OCI-LY3 (cell line): ENCODE results near the gene MGST2.
"Not testable (repeated sequence)": the region's sequence is repeated elsewhere in the genome, so short reads cannot be mapped to it uniquely, and the experiment has no call there.

ENCODE experiments used
- H2AFZ ChIP-seq: fragments of 200-600, 300-600 bp; shearing (Covaris generic); 2 replicates; pipeline ENCODE4 v1.6.0; 2014; ENCODE audit warnings: antibody characterized with exemption, low read depth, low read length
- H3K27ac ChIP-seq: fragments of 200-600, 300-600 bp; sonication (generic); 2 replicates; pipeline ENCODE4 v1.5.1; 2014; ENCODE audit warnings: mild to moderate bottlenecking, low read length, moderate library complexity, mixed read lengths
- H3K27me3 ChIP-seq: fragments of 200-600, 300-600 bp; sonication (generic); 2 replicates; pipeline ENCODE4 v1.6.1; 2014; ENCODE audit warnings: low read depth, low read length, mixed read lengths
- H3K36me3 ChIP-seq: fragments of 200-600, 300-600 bp; sonication (generic); replicated peaks from 2 replicates; pipeline ENCODE3; 2014; ENCODE audit warnings: low read depth, low read length, mixed read lengths
- H3K4me1 ChIP-seq: fragments of 300-600, 200-600 bp; sonication (generic); 2 replicates; pipeline ENCODE4 v1.6.1; 2014; ENCODE audit warnings: low read length, mixed read lengths
- H3K4me2 ChIP-seq: fragments of 200-600, 300-600 bp; sonication (generic); 2 replicates; pipeline ENCODE4 v1.6.1; 2014; ENCODE audit warnings: low read length, mixed read lengths
- H3K4me3 ChIP-seq: fragments of 300-600, 200-600 bp; sonication (generic); 2 replicates; pipeline ENCODE4 v1.5.1; 2014; ENCODE audit warnings: antibody characterized with exemption, mild to moderate bottlenecking, low read length, moderate library complexity
- H3K79me2 ChIP-seq: fragments of 300-600, 200-600 bp; shearing (Covaris generic); 2 replicates; pipeline ENCODE4 v1.6.1; 2014; ENCODE audit warnings: mild to moderate bottlenecking, low read length, mixed read lengths
- H3K9ac ChIP-seq: fragments of 300-600, 200-600 bp; shearing (Covaris generic); 2 replicates; pipeline ENCODE4 v1.6.0; 2014; ENCODE audit warnings: mild to moderate bottlenecking, low read length, moderate library complexity
- H3K9me3 ChIP-seq: fragments of 200-600, 300-600 bp; shearing (Covaris generic); 2 replicates; pipeline ENCODE4 v1.6.1; 2014; ENCODE audit warnings: low read length, mixed read lengths; ENCODE audit not compliant: insufficient read depth
- H4K20me1 ChIP-seq: fragments of 200-600, 300-600 bp; sonication (generic); 2 replicates; pipeline ENCODE4 v1.6.1; 2016; ENCODE audit warnings: low read length, mixed read lengths; ENCODE audit not compliant: insufficient read depth
- CTCF ChIP-seq: fragments of 200-600, 300-600 bp; sonication (generic); IDR thresholded peaks from 2 replicates; pipeline ENCODE4 v1.5.1; 2014; ENCODE audit warnings: antibody characterized with exemption, low read length, low read depth
- EZH2phosphoT487 ChIP-seq: fragments of 200-600 bp; shearing (Covaris generic); IDR thresholded peaks from 2 replicates; pipeline ENCODE4 v1.6.1; 2018; ENCODE audit warnings: antibody characterized with exemption, mixed run types, low read depth

MGST2 gene

GRCh38 chr4:139633195-139633594 is 32.4 kb upstream of the MGST2 start:
- Histone ChIP-seq H3K27me3 (peaks cover 29% of the 10 kb centered on the region), H3K4me2 (no peak overlapping the region), H3K27ac (no peak overlapping the region), H3K4me3 (no peak overlapping the region), H3K79me2 (no peaks in the 10 kb centered on the region), H3K4me1 (no peaks in the 10 kb centered on the region), H3K36me3 (no peaks in the 10 kb centered on the region), H2AFZ (no peak overlapping the region), H4K20me1 (no peaks in the 10 kb centered on the region), H3K9ac (no peak overlapping the region), H3K9me3 (no peaks in the 10 kb centered on the region)
- TF ChIP-seq CTCF (no peak), EZH2phosphoT487 (no peak)

- Histone ChIP-seq H3K9me3 (no peaks in the 10 kb centered on the region), H3K4me1 (no peaks in the 10 kb centered on the region), H3K9ac (no peak overlapping the region), H3K4me3 (no peak overlapping the region), H3K27ac (no peak overlapping the region), H2AFZ (no peak overlapping the region), H3K4me2 (peak overlapping the region; percentile 15; the same call in 1 of the 2 replicates), H3K27me3 (peaks cover 30% of the 10 kb centered on the region), H3K36me3 (no peaks in the 10 kb centered on the region), H4K20me1 (no peaks in the 10 kb centered on the region), H3K79me2 (no peaks in the 10 kb centered on the region)
- TF ChIP-seq CTCF (peak; percentile 53), EZH2phosphoT487 (no peak)
Measured at GRCh38 chr4:139633661-139634060, 32.0 kb upstream of the MGST2 start.

- no peak overlapping the region for H2AFZ ChIP-seq
- TF ChIP-seq EZH2phosphoT487 (no peak), CTCF (no peak)
- H3K27me3 ChIP-seq, result peaks cover 22% of the 10 kb centered on the region
- no peaks in the 10 kb centered on the region for H3K79me2 ChIP-seq
- H3K4me1 ChIP-seq, result no peaks in the 10 kb centered on the region
- no peak overlapping the region for H3K4me2 ChIP-seq
- H3K36me3 ChIP-seq, result no peaks in the 10 kb centered on the region
- H3K9ac ChIP-seq, result no peak overlapping the region
- H3K4me3 ChIP-seq, result no peak overlapping the region
- no peaks in the 10 kb centered on the region for H3K9me3 ChIP-seq
- no peaks in the 10 kb centered on the region for H4K20me1 ChIP-seq
- H3K27ac ChIP-seq, result no peak overlapping the region
Measured at GRCh38 chr4:139635966-139636365, 29.7 kb upstream of the MGST2 start.

GRCh38 chr4:139638306-139638705 is 27.3 kb upstream of the MGST2 start:
- not testable (repeated sequence) for H2AFZ ChIP-seq, H3K27ac ChIP-seq, H3K9ac ChIP-seq, H3K9me3 ChIP-seq, H3K36me3 ChIP-seq, H3K79me2 ChIP-seq, H4K20me1 ChIP-seq, H3K27me3 ChIP-seq, H3K4me3 ChIP-seq, H3K4me2 ChIP-seq
- peaks cover 16% of the 10 kb centered on the region for H3K4me1 ChIP-seq

- Histone ChIP-seq H3K27ac (no peak overlapping the region), H3K9me3 (no peaks in the 10 kb centered on the region), H3K79me2 (no peaks in the 10 kb centered on the region), H3K27me3 (peaks cover 9% of the 10 kb centered on the region; the same call in 1 of the 2 replicates), H3K4me3 (no peak overlapping the region), H3K4me2 (no peak overlapping the region), H4K20me1 (no peaks in the 10 kb centered on the region), H2AFZ (no peak overlapping the region), H3K4me1 (peaks cover 23% of the 10 kb centered on the region), H3K36me3 (no peaks in the 10 kb centered on the region), H3K9ac (no peak overlapping the region)
- TF ChIP-seq CTCF, result no peak
- no peak for TF ChIP-seq EZH2phosphoT487
Measured at GRCh38 chr4:139639654-139640053, 26.0 kb upstream of the MGST2 start.
